K562 (cell line): ENCODE results near the gene HTR3E. TPM values are rescaled to one million over a fixed set of nuclear protein-coding genes. Genes with fewer than 3 reads are reported as not detected.
A peak's percentile ranks its signal among the peaks of the same experiment; 100 is the strongest.

Experiments
- EP400 ChIP-seq: fragments of 450-650 bp; IDR thresholded peaks from 2 replicates; pipeline ENCODE4 v1.6.1; 2017; ENCODE audit warnings: antibody characterized with exemption, mild to moderate bottlenecking, moderate library complexity
- JUNB ChIP-seq: fragments of 450-650 bp; formaldehyde crosslinking; conservative IDR thresholded peaks from 2 replicates; pipeline ENCODE4 v1.4.0; 2020; ENCODE audit warnings: mild to moderate bottlenecking
- KDM2B ChIP-seq: fragments of 250-450 bp; sonication (Bioruptor Pico); IDR thresholded peaks from 2 replicates; pipeline ENCODE4 v1.8.0; 2021; ENCODE audit warnings: mild to moderate bottlenecking, moderate library complexity
- KLF16 ChIP-seq: IDR thresholded peaks from 2 replicates; pipeline ENCODE4 v1.6.1; 2016; ENCODE audit warnings: antibody characterized with exemption
- MCM3 ChIP-seq: fragments of 450-650 bp; IDR thresholded peaks from 2 replicates; pipeline ENCODE4 v1.6.1; 2016
- MYBL2 ChIP-seq, 2 experiments: fragments of 450-650 bp in 1 of 2; sonication (generic) in 1 of 2; formaldehyde crosslinking in 1 of 2; IDR thresholded peaks; 2 replicates each; pipeline versions ENCODE4 v1.6.1 to v1.8.1; 2017 to 2022; ENCODE audit warnings: borderline replicate concordance in 1 of 2, inconsistent platforms in 1 of 2, low read depth in 1 of 2, mild to moderate bottlenecking in 1 of 2, missing genetic modification reagents in 1 of 2, moderate library complexity in 1 of 2
- NCOA4 ChIP-seq: fragments of 450-650 bp; IDR thresholded peaks from 2 replicates; pipeline ENCODE4 v1.6.1; 2018; ENCODE audit warnings: mild to moderate bottlenecking; ENCODE audit not compliant: partially characterized antibody
- PURB ChIP-seq: sonication (generic); formaldehyde crosslinking; IDR thresholded peaks from 2 replicates; pipeline ENCODE4 v1.9.0; 2021; ENCODE audit warnings: low read depth, mild to moderate bottlenecking, missing genetic modification reagents
- PYGO2 ChIP-seq: fragments of 450-650 bp; IDR thresholded peaks from 2 replicates; pipeline ENCODE4 v1.6.1; 2016; ENCODE audit warnings: mild to moderate bottlenecking, missing genetic modification characterization, moderate library complexity, missing compliant biosample characterization
- RAD51 ChIP-seq: fragments of 450-650 bp; IDR thresholded peaks from 2 replicates; pipeline ENCODE4 v1.7.1; 2016; ENCODE audit warnings: low read depth, mild to moderate bottlenecking, borderline replicate concordance
- SP2 ChIP-seq: IDR thresholded peaks from 2 replicates; pipeline ENCODE4 v1.6.1; 2011; ENCODE audit warnings: mild to moderate bottlenecking, low read depth, low read length, moderate library complexity; ENCODE audit not compliant: poor library complexity, severe bottlenecking; ENCODE audit errors: extremely low read depth
- TBP ChIP-seq: optimal IDR thresholded peaks from 2 replicates; pipeline ENCODE3; 2011; ENCODE audit warnings: low read depth, low read length, improper control_type of control experiment
- TCF7 ChIP-seq: sonication (generic); IDR thresholded peaks from 2 replicates; pipeline ENCODE4 v1.6.1; 2016; ENCODE audit warnings: antibody characterized with exemption, borderline replicate concordance
- ZBTB1 ChIP-seq: sonication (generic); formaldehyde crosslinking; IDR thresholded peaks from 2 replicates; pipeline ENCODE4 v1.8.1; 2023; ENCODE audit warnings: missing genetic modification reagents, low read depth, mild to moderate bottlenecking, borderline replicate concordance
- polyA plus RNA-seq, 8 experiments: library from polyadenylated mRNA; depleted of rRNA in 4 of 8; stranded (reverse) in 5 of 8; unstranded in 3 of 8; fragments of >200 nt; fragmentation: Nextera tagmentation in 2 of 8; fragmentation: Illumina TruSeq in 1 of 8; extraction: Ambion mirVana in 2 of 8; extraction: Trizol in 1 of 8; gene quantifications; 2 replicates each; pipeline versions ENCODE4 v1.2.1 to v1.2.3, GENCODE V29; 2011 to 2014; ENCODE audit warnings: inconsistent platforms in 1 of 8, missing spikeins in 1 of 8
- total RNA-seq, 7 experiments: library from RNA; depleted of rRNA in 6 of 7; stranded (reverse); fragments of >200 nt in 6 of 7; fragmentation: Illumina TruSeq in 2 of 7; extraction: Trizol in 2 of 7; gene quantifications; 2 replicates each; pipeline versions ENCODE4 v1.2.1 to v1.2.3, GENCODE V29; 2011 to 2021; ENCODE audit warnings: low replicate concordance in 1 of 7
- TF ChIP-seq, protein P1 (sequence below): sonication (generic); formaldehyde crosslinking; IDR thresholded peaks from 2 replicates; pipeline ENCODE4 v1.8.0; 2022; ENCODE audit warnings: mild to moderate bottlenecking, missing genetic modification reagents
- TF ChIP-seq, protein P2 (sequence below): IDR thresholded peaks from 2 replicates; pipeline ENCODE4 v1.6.1; 2014; ENCODE audit warnings: antibody characterized with exemption
- TF ChIP-seq, protein P3 (sequence below): sonication (generic); formaldehyde crosslinking; IDR thresholded peaks from 2 replicates; pipeline ENCODE4 v1.5.0; 2020; ENCODE audit warnings: missing genetic modification reagents
- TF ChIP-seq, protein P4 (sequence below): fragments of 450-650 bp; IDR thresholded peaks from 2 replicates; pipeline ENCODE4 v1.6.1; 2017; ENCODE audit warnings: antibody characterized with exemption
- TF ChIP-seq, protein P5 (sequence below): fragments of 250-450 bp; sonication (Bioruptor Pico); IDR thresholded peaks from 2 replicates; pipeline ENCODE4 v1.5.0; 2020; ENCODE audit warnings: mild to moderate bottlenecking, borderline replicate concordance
- TF ChIP-seq, protein P6 (sequence below): fragments of 250-450 bp; sonication (Bioruptor Pico); IDR thresholded peaks from 2 replicates; pipeline ENCODE4 v1.5.0; 2021

Gene HTR3E
- total and polyA plus RNA-seq, 9 of the 15 experiments (the other 6 are each of a cell fraction or from before 2014, with no cell fraction given), result not detected

DNA sequence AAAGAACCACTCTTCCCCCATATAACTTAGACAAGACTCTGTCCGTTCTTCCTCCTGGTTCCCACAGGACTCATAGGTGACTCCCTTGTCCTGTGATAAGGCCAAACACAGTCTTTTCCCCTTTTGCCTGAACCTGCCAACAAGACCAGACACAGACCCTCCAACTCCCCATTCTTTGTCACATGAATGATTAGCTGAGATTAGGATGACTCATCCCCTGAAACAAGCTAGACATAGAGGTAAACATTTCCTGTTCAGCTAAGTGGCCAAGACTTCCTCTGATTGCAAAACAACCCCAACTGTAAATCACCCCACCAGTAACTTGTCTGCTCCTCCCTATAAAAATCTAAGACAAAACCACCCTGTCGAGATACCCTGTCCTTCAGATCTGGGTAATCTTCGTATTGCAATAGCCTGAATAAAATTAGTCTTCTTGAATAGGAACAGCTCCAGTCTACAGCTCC, 11.4 kb upstream of the HTR3E start (continued):
- TF ChIP-seq, protein P1, sequence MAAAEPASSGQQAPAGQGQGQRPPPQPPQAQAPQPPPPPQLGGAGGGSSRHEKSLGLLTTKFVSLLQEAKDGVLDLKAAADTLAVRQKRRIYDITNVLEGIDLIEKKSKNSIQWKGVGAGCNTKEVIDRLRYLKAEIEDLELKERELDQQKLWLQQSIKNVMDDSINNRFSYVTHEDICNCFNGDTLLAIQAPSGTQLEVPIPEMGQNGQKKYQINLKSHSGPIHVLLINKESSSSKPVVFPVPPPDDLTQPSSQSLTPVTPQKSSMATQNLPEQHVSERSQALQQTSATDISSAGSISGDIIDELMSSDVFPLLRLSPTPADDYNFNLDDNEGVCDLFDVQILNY (CRISPR knock-in tag), result no peak
- TF ChIP-seq SP2 (no peak), ZBTB1 (CRISPR knock-in tag) (no peak), PYGO2 (no peak), PURB (CRISPR knock-in tag) (no peak), KDM2B (CRISPR knock-in tag) (no peak), NCOA4 (no peak), RAD51 (no peak), TBP (no peak), JUNB (CRISPR knock-in tag) (peak; percentile 71), MYBL2 (IDR thresholded peaks at IDR 0.05; ENCODE audit: low read depth) (no peak), MYBL2 (CRISPR knock-in tag; IDR thresholded peaks at IDR 0.05; ENCODE audit: borderline replicate concordance) (no peak), KLF16 (no peak), EP400 (no peak; the same call in 1 of the 2 replicates), MCM3 (no peak), TCF7 (no peak)
- TF ChIP-seq, protein P2, sequence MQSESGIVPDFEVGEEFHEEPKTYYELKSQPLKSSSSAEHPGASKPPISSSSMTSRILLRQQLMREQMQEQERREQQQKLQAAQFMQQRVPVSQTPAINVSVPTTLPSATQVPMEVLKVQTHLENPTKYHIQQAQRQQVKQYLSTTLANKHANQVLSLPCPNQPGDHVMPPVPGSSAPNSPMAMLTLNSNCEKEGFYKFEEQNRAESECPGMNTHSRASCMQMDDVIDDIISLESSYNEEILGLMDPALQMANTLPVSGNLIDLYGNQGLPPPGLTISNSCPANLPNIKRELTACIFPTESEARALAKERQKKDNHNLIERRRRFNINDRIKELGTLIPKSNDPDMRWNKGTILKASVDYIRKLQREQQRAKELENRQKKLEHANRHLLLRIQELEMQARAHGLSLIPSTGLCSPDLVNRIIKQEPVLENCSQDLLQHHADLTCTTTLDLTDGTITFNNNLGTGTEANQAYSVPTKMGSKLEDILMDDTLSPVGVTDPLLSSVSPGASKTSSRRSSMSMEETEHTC, result 0 out of 2 replicates have a peak, but pooled peaks have one; percentile 12
- TF ChIP-seq, protein P3, sequence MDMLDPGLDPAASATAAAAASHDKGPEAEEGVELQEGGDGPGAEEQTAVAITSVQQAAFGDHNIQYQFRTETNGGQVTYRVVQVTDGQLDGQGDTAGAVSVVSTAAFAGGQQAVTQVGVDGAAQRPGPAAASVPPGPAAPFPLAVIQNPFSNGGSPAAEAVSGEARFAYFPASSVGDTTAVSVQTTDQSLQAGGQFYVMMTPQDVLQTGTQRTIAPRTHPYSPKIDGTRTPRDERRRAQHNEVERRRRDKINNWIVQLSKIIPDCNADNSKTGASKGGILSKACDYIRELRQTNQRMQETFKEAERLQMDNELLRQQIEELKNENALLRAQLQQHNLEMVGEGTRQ (CRISPR knock-in tag), result no peak
- TF ChIP-seq, protein P4, sequence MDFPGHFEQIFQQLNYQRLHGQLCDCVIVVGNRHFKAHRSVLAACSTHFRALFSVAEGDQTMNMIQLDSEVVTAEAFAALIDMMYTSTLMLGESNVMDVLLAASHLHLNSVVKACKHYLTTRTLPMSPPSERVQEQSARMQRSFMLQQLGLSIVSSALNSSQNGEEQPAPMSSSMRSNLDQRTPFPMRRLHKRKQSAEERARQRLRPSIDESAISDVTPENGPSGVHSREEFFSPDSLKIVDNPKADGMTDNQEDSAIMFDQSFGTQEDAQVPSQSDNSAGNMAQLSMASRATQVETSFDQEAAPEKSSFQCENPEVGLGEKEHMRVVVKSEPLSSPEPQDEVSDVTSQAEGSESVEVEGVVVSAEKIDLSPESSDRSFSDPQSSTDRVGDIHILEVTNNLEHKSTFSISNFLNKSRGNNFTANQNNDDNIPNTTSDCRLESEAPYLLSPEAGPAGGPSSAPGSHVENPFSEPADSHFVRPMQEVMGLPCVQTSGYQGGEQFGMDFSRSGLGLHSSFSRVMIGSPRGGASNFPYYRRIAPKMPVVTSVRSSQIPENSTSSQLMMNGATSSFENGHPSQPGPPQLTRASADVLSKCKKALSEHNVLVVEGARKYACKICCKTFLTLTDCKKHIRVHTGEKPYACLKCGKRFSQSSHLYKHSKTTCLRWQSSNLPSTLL, result no peak
- TF ChIP-seq, protein P5, sequence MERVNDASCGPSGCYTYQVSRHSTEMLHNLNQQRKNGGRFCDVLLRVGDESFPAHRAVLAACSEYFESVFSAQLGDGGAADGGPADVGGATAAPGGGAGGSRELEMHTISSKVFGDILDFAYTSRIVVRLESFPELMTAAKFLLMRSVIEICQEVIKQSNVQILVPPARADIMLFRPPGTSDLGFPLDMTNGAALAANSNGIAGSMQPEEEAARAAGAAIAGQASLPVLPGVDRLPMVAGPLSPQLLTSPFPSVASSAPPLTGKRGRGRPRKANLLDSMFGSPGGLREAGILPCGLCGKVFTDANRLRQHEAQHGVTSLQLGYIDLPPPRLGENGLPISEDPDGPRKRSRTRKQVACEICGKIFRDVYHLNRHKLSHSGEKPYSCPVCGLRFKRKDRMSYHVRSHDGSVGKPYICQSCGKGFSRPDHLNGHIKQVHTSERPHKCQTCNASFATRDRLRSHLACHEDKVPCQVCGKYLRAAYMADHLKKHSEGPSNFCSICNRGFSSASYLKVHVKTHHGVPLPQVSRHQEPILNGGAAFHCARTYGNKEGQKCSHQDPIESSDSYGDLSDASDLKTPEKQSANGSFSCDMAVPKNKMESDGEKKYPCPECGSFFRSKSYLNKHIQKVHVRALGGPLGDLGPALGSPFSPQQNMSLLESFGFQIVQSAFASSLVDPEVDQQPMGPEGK (CRISPR knock-in tag), result no peak
- TF ChIP-seq, protein P6, sequence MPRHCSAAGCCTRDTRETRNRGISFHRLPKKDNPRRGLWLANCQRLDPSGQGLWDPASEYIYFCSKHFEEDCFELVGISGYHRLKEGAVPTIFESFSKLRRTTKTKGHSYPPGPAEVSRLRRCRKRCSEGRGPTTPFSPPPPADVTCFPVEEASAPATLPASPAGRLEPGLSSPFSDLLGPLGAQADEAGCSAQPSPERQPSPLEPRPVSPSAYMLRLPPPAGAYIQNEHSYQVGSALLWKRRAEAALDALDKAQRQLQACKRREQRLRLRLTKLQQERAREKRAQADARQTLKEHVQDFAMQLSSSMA, result no peak
